SH-SY5Y (cell line): ENCODE measurements around the gene MAP4K2.

Experiments used
- GATA2 ChIP-seq: IDR thresholded peaks from 2 replicates; pipeline ENCODE4 v1.6.1; 2011; ENCODE audit warnings: mild to moderate bottlenecking, low read depth, low read length
- GATA3 ChIP-seq: IDR thresholded peaks from 2 replicates; pipeline ENCODE4 v1.6.1; 2011; ENCODE audit warnings: low read depth, mild to moderate bottlenecking, low read length, moderate library complexity

- TF ChIP-seq GATA3 (no peak), GATA2 (no peak)
Observed at GRCh38 chr11:64843686-64844329, 40.8 kb upstream of the MAP4K2 start.
